Liver (tissue), 9 donors: ENCODE measurements around the gene TMEM45A. TPM values are rescaled to one million over a fixed set of nuclear protein-coding genes. Genes with fewer than 3 reads are reported as not detected.

ENCODE experiments used
- DNase-seq: peaks from one replicate; pipeline ENCODE4 v3.0.0-alpha.2; 2017; ENCODE audit warnings: low spot score
- H3K27ac ChIP-seq, 2 donors: one replicate each; pipeline ENCODE4 v1.7.0; 2013; ENCODE audit warnings: inconsistent platforms in 2 of 2, low read length in 2 of 2, control low read depth in 1 of 2, low read depth in 1 of 2, mild to moderate bottlenecking in 1 of 2
- H3K27me3 ChIP-seq, 4 donors: one replicate each; pipeline versions ENCODE4 v1.6.1 to v1.7.0; 2013; ENCODE audit warnings: low read length in 3 of 4, inconsistent platforms in 1 of 4, mild to moderate bottlenecking in 1 of 4, moderate library complexity in 1 of 4; ENCODE audit not compliant: control insufficient read depth in 4 of 4, insufficient read depth in 4 of 4
- H3K36me3 ChIP-seq, 4 donors: one replicate each; pipeline versions ENCODE4 v1.6.1 to v1.7.0; 2013; ENCODE audit warnings: low read length in 3 of 4, mild to moderate bottlenecking in 3 of 4, low read depth in 1 of 4, moderate library complexity in 1 of 4; ENCODE audit not compliant: control insufficient read depth in 4 of 4, insufficient read depth in 3 of 4
- H3K4me1 ChIP-seq, 4 donors: one replicate each; pipeline versions ENCODE4 v1.6.1 to v1.7.0; 2013; ENCODE audit warnings: low read length in 3 of 4, mild to moderate bottlenecking in 3 of 4, moderate library complexity in 1 of 4; ENCODE audit not compliant: control insufficient read depth in 4 of 4, insufficient read depth in 4 of 4
- H3K4me3 ChIP-seq, 3 donors: one replicate each; pipeline versions ENCODE4 v1.6.1 to v1.7.0; 2013; ENCODE audit warnings: low read length in 3 of 3, control low read depth in 1 of 3, low read depth in 1 of 3, mild to moderate bottlenecking in 1 of 3
- H3K9ac ChIP-seq, 2 donors: one replicate each; pipeline ENCODE4 v1.7.0; 2013; ENCODE audit warnings: low read length in 2 of 2, mild to moderate bottlenecking in 2 of 2, moderate library complexity in 2 of 2, control low read depth in 1 of 2, low read depth in 1 of 2
- H3K9me3 ChIP-seq, 4 donors: one replicate each; pipeline versions ENCODE4 v1.6.1 to v1.7.0; 2013; ENCODE audit warnings: low read length in 3 of 4; ENCODE audit not compliant: control insufficient read depth in 4 of 4
- CTCF ChIP-seq: fragments of 150-350 bp; IDR thresholded peaks from 2 replicates; pipeline ENCODE4 v1.5.1; 2017; ENCODE audit warnings: improper control_type of control experiment, low read depth, low read length; ENCODE audit not compliant: missing input control
- EGR1 ChIP-seq, 2 donors: IDR thresholded peaks; 2 replicates each; pipeline ENCODE4 v1.6.1; 2016 to 2018; ENCODE audit warnings: antibody characterized with exemption in 2 of 2, low read depth in 2 of 2
- FOXA1 ChIP-seq: IDR thresholded peaks from 2 replicates; pipeline ENCODE4 v1.6.1; 2016; ENCODE audit warnings: antibody characterized with exemption
- FOXA2 ChIP-seq: IDR thresholded peaks from 2 replicates; pipeline ENCODE4 v1.6.1; 2016; ENCODE audit warnings: antibody characterized with exemption
- GABPA ChIP-seq, 2 donors: IDR thresholded peaks in 1 of 2; conservative IDR thresholded peaks in 1 of 2; 2 replicates each; pipeline ENCODE4 v1.6.1; 2016; ENCODE audit warnings: antibody characterized with exemption in 2 of 2, mild to moderate bottlenecking in 1 of 2, moderate library complexity in 1 of 2
- HNF4A ChIP-seq, 2 donors: conservative IDR thresholded peaks; 2 replicates each; pipeline ENCODE4 v1.6.1; 2016; ENCODE audit warnings: antibody characterized with exemption in 2 of 2, mild to moderate bottlenecking in 2 of 2
- HNF4G ChIP-seq: IDR thresholded peaks from 2 replicates; pipeline ENCODE4 v1.6.1; 2016; ENCODE audit warnings: antibody characterized with exemption
- JUND ChIP-seq, 2 donors: IDR thresholded peaks; 2 replicates each; pipeline ENCODE4 v1.6.1; 2016; ENCODE audit warnings: antibody characterized with exemption in 2 of 2
- MAX ChIP-seq: IDR thresholded peaks from 2 replicates; pipeline ENCODE4 v1.6.1; 2016; ENCODE audit warnings: antibody characterized with exemption
- NR2F2 ChIP-seq: IDR thresholded peaks from 2 replicates; pipeline ENCODE4 v1.6.1; 2016; ENCODE audit warnings: antibody characterized with exemption
- RAD21 ChIP-seq, 2 donors: IDR thresholded peaks; 2 replicates each; pipeline ENCODE4 v1.6.1; 2016; ENCODE audit warnings: antibody characterized with exemption in 2 of 2, mild to moderate bottlenecking in 2 of 2
- REST ChIP-seq: IDR thresholded peaks from 2 replicates; pipeline ENCODE4 v1.6.1; 2016; ENCODE audit warnings: antibody characterized with exemption, mild to moderate bottlenecking
- RXRA ChIP-seq, 2 donors: IDR thresholded peaks; 2 replicates each; pipeline ENCODE4 v1.6.1; 2017 to 2018; ENCODE audit warnings: antibody characterized with exemption in 2 of 2, mild to moderate bottlenecking in 1 of 2
- SP1 ChIP-seq: IDR thresholded peaks from 2 replicates; pipeline ENCODE4 v1.6.1; 2018; ENCODE audit warnings: antibody characterized with exemption, mild to moderate bottlenecking
- TAF1 ChIP-seq: conservative IDR thresholded peaks from 2 replicates; pipeline ENCODE4 v1.6.1; 2016; ENCODE audit warnings: antibody characterized with exemption, mild to moderate bottlenecking
- YY1 ChIP-seq: IDR thresholded peaks from 2 replicates; pipeline ENCODE4 v1.6.1; 2016; ENCODE audit warnings: antibody characterized with exemption, mild to moderate bottlenecking
- WGBS: extraction: QIAGEN DNeasy Blood & Tissue Kit; methylation state at CpG from one replicate; pipeline ENCODE4 v1.1.7; 2013; 5-methylcytosine and 5-hydroxymethylcytosine counted together
- polyA plus RNA-seq, 2 donors: library from polyadenylated mRNA; stranded (reverse) in 1 of 2; unstranded in 1 of 2; fragments of 200-250 nt in 1 of 2; fragments of >200 nt in 1 of 2; fragmentation: Nextera tagmentation in 1 of 2; extraction: Ambion mirVana in 1 of 2; gene quantifications; one replicate each; pipeline versions ENCODE4 v1.2.1 to v1.2.3, GENCODE V29; 2013 to 2015
- total RNA-seq, 2 donors: library from RNA; depleted of rRNA; stranded (reverse); fragments of >200 nt; gene quantifications; one replicate each; pipeline ENCODE4 v1.2.3, GENCODE V29; 2014
- TF ChIP-seq, protein P1 (sequence below): IDR thresholded peaks from 2 replicates; pipeline ENCODE4 v1.6.1; 2016; ENCODE audit warnings: antibody characterized with exemption
- donor health status: healthy.
- donor health status: healthy.
- donor health status: healthy.
- donor health status: healthy.
- donor health status: healthy.

Gene TMEM45A
- total and polyA plus RNA-seq, 4 donors = 7.1 to 65.8 (median 45.1) TPM

- Histone ChIP-seq H3K4me3 (no peak overlapping the region), H3K36me3 (no peaks in the 10 kb centered on the region), H3K4me1 (peaks cover 0 to 22% (median 11%) of the 10 kb centered on the region in 4 donors), H3K27ac (no peak overlapping the region), H3K9me3 (no peaks in the 10 kb centered on the region), H3K9ac (no peak overlapping the region), H3K27me3 (no peaks in the 10 kb centered on the region)
- WGBS = 95% methylated on average over 3 of the region's 3 CpGs
- TF ChIP-seq FOXA1 = no peak
- no peak for TF ChIP-seq TAF1
- TF ChIP-seq RXRA (IDR thresholded peaks at IDR 0.05) = no peak
- no peak for TF ChIP-seq YY1
- no peak for TF ChIP-seq GABPA (IDR thresholded peaks at IDR 0.05 in 1 of 2, conservative IDR thresholded peaks at IDR 0.05 in 1 of 2)
- TF ChIP-seq NR2F2 = no peak
- TF ChIP-seq CTCF = no peak
- TF ChIP-seq FOXA2 = no peak
- no peak for TF ChIP-seq SP1
- TF ChIP-seq JUND (IDR thresholded peaks at IDR 0.05) = no peak
- no peak for TF ChIP-seq HNF4G
- no peak for TF ChIP-seq RAD21 (IDR thresholded peaks at IDR 0.05)
- TF ChIP-seq HNF4A (conservative IDR thresholded peaks at IDR 0.05) = no peak
- no peak for DNase-seq
Observed at GRCh38 chr3:100586832-100587231, 94.4 kb downstream of the TMEM45A start.

DNA sequence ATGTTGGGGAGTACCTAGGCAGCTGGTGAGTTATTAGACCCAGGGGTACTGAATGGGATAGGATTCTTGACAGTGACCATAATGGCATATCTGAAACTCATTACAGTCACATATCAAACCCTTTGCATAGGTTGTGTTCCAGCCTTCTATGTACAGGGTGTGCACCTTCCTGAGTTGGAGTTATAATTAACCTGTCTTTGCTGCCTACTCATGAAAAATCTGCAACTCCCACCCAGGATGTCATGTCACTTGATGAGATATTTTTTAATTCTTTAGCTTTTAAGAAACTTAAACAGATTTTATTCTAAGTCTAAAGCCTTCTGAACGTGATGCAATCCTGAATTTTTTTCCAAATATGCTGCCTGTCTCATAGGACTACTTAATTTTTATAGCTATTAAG is 95.8 kb downstream of the TMEM45A start:
- DNase-seq = no peak
- Histone ChIP-seq H3K36me3 (no peaks in the 10 kb centered on the region), H3K9ac (no peak overlapping the region), H3K27ac (no peak overlapping the region), H3K9me3 (no peaks in the 10 kb centered on the region), H3K27me3 (no peaks in the 10 kb centered on the region), H3K4me3 (no peak overlapping the region), H3K4me1 (peaks cover 1 to 26% (median 11%) of the 10 kb centered on the region in 4 donors)
- TF ChIP-seq RXRA (IDR thresholded peaks at IDR 0.05) = no peak
- TF ChIP-seq, protein P1, sequence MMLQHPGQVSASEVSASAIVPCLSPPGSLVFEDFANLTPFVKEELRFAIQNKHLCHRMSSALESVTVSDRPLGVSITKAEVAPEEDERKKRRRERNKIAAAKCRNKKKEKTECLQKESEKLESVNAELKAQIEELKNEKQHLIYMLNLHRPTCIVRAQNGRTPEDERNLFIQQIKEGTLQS = no peak
- TF ChIP-seq JUND (IDR thresholded peaks at IDR 0.05) = no peak
- TF ChIP-seq NR2F2 = no peak
- no peak for TF ChIP-seq MAX
- TF ChIP-seq FOXA2 = no peak
- no peak for TF ChIP-seq EGR1 (IDR thresholded peaks at IDR 0.05; ENCODE audit: low read depth in 2 of 2)
- no peak for TF ChIP-seq FOXA1
- no peak for TF ChIP-seq CTCF
- TF ChIP-seq SP1 = no peak
- TF ChIP-seq HNF4A (conservative IDR thresholded peaks at IDR 0.05) = no peak
- no peak for TF ChIP-seq HNF4G
- no peak for TF ChIP-seq GABPA (IDR thresholded peaks at IDR 0.05 in 1 of 2, conservative IDR thresholded peaks at IDR 0.05 in 1 of 2)
- TF ChIP-seq REST = no peak
- WGBS = 94% methylated on average over 1 of the region's 1 CpG
